GM12878 (cell line): ENCODE results near the gene HMCN2. TPM values are rescaled to one million over a fixed set of nuclear protein-coding genes. Genes with fewer than 3 reads are reported as not detected.

Source experiments
- ATAC-seq: fragments of 200-7000 bp; cut with Tn5 transposase; 3 replicates; pipeline ENCODE4 v1.9.1; 2020; ENCODE audit warnings: mild to moderate bottlenecking, moderate library complexity
- BruUV-seq: library from RNA; stranded (reverse); fragments of 400-500 nt; replicated peaks from 2 replicates; lab custom pipeline; 2021; lab: Mats Ljungman, UMichigan
- CTCF ChIA-PET: fragments of 300-600 bp; sonication (Branson Sonifier 250); formaldehyde crosslinking; extraction: SDS; loops from one replicate; lab custom pipeline; 2021; ENCODE audit warnings: inconsistent platforms; lab: Yijun Ruan, JAX
- POLR2A ChIA-PET: fragments of 350-600 bp; formaldehyde crosslinking; extraction: SDS; loops from one replicate; lab custom pipeline; 2021; ENCODE audit warnings: inconsistent platforms; lab: Charles Lee
- RAD21 ChIA-PET: fragments of 300-600 bp; sonication (Branson Sonifier 250); formaldehyde crosslinking; loops from one replicate; lab custom pipeline; 2023; ENCODE audit warnings: antibody characterized with exemption; ENCODE audit not compliant: unreplicated experiment; lab: Charles Lee
- SMC1A ChIA-PET: fragments of 300-600 bp; sonication (Branson Sonifier 250); formaldehyde crosslinking; loops from one replicate; lab custom pipeline; 2023; ENCODE audit not compliant: unreplicated experiment, uncharacterized antibody; lab: Charles Lee
- DNase-seq: peaks from one replicate; pipeline ENCODE4 v3.0.0-alpha.2; 2011; ENCODE audit warnings: low read depth, low spot score
- FAIRE-seq: peaks from 3 replicates; lab custom pipeline; 2011; peaks lifted over from hg19 to GRCh38; lab: Jason Lieb, UNC
- H2AFZ ChIP-seq: 2 replicates; pipeline ENCODE4 v1.6.0; 2011; ENCODE audit warnings: low read depth, low read length, control low read depth; ENCODE audit not compliant: control insufficient read depth
- H3K27ac ChIP-seq: 2 replicates; pipeline ENCODE4 v1.5.1; 2011; ENCODE audit warnings: control low read depth; ENCODE audit not compliant: control insufficient read depth, insufficient read depth
- H3K27me3 ChIP-seq, 2 experiments: replicated peaks in 1 of 2; 2 replicates each; pipeline versions ENCODE4 v1.6.0 to v1.6.1; 2011; ENCODE audit warnings: low read length in 1 of 2; ENCODE audit not compliant: control insufficient read depth in 2 of 2, insufficient read depth in 2 of 2
- H3K36me3 ChIP-seq, 2 experiments: 2 replicates each; pipeline ENCODE4 v1.5.1; 2011; ENCODE audit warnings: low read length in 1 of 2; ENCODE audit not compliant: control insufficient read depth in 2 of 2, insufficient read depth in 2 of 2
- H3K4me1 ChIP-seq: 2 replicates; pipeline ENCODE4 v1.6.1; 2011; ENCODE audit warnings: mild to moderate bottlenecking, low read length, moderate library complexity, mixed read lengths; ENCODE audit not compliant: control insufficient read depth, insufficient read depth
- H3K4me2 ChIP-seq: 2 replicates; pipeline ENCODE4 v1.6.0; 2011; ENCODE audit warnings: control low read depth; ENCODE audit not compliant: control insufficient read depth, insufficient read depth
- H3K4me3 ChIP-seq: fragments of 200-600 bp; sonication (generic); 2 replicates; pipeline ENCODE4 v1.5.1; 2016
- H3K79me2 ChIP-seq: 2 replicates; pipeline ENCODE4 v1.6.0; 2011; ENCODE audit warnings: low read length; ENCODE audit not compliant: control insufficient read depth, insufficient read depth
- H3K9ac ChIP-seq: 2 replicates; pipeline ENCODE4 v1.8.0; 2011; ENCODE audit warnings: low read length, control low read depth, mixed read lengths; ENCODE audit not compliant: control insufficient read depth, insufficient read depth
- H3K9me3 ChIP-seq: replicated peaks from 3 replicates; pipeline ENCODE4 v1.5.1; 2011; ENCODE audit warnings: mild to moderate bottlenecking, low read length; ENCODE audit not compliant: control insufficient read depth, insufficient read depth
- H4K20me1 ChIP-seq: 2 replicates; pipeline ENCODE4 v1.6.0; 2011; ENCODE audit not compliant: control insufficient read depth, insufficient read depth
- CBX5 ChIP-seq: sonication (generic); IDR thresholded peaks from 2 replicates; pipeline ENCODE4 v1.6.1; 2016; ENCODE audit warnings: low read depth, moderate library complexity, mild to moderate bottlenecking, inconsistent platforms
- EP300 ChIP-seq, 2 experiments: fragments of 150-350 bp in 1 of 2; IDR thresholded peaks; 2 replicates each; pipeline ENCODE4 v1.6.1; 2011 to 2012; ENCODE audit warnings: low read depth in 2 of 2, low read length in 2 of 2, borderline replicate concordance in 1 of 2, improper control_type of control experiment in 1 of 2, inconsistent platforms in 1 of 2; ENCODE audit not compliant: control insufficient read depth in 1 of 2
- JUNB ChIP-seq: IDR thresholded peaks from 2 replicates; pipeline ENCODE4 v1.6.1; 2016; ENCODE audit warnings: antibody characterized with exemption, mild to moderate bottlenecking
- KLF5 ChIP-seq: fragments of 450-650 bp; IDR thresholded peaks from 2 replicates; pipeline ENCODE4 v1.6.1; 2014; ENCODE audit warnings: mild to moderate bottlenecking; ENCODE audit not compliant: partially characterized antibody
- RAD51 ChIP-seq: fragments of 450-650 bp; IDR thresholded peaks from 2 replicates; pipeline ENCODE4 v1.6.1; 2016; ENCODE audit warnings: moderate library complexity, mild to moderate bottlenecking, inconsistent platforms
- SP1 ChIP-seq: IDR thresholded peaks from one replicate; pipeline ENCODE4 v1.6.1; 2011; ENCODE audit warnings: low read depth, low read length
- TBL1XR1 ChIP-seq: IDR thresholded peaks from 2 replicates; pipeline ENCODE4 v1.6.1; 2012; ENCODE audit warnings: low read depth, low read length, improper control_type of control experiment
- USF2 ChIP-seq: IDR thresholded peaks from 2 replicates; pipeline ENCODE4 v1.6.1; 2011; ENCODE audit warnings: low read depth, low read length, improper control_type of control experiment, borderline replicate concordance
- YY1 ChIP-seq: IDR thresholded peaks from 2 replicates; pipeline ENCODE4 v1.6.1; 2011; ENCODE audit warnings: low read depth, mild to moderate bottlenecking, low read length
- WGBS: methylation state at CpG from one replicate; pipeline ENCODE4 v1.1.6; 2016; ENCODE audit warnings: low lambda C conversion rate; ENCODE audit not compliant: insufficient replicate concordance, insufficient coverage; ENCODE audit errors: missing lambda C conversion rate; 5-methylcytosine and 5-hydroxymethylcytosine counted together
- in situ Hi-C: fragments of 300-500 bp; cut with MboI; formaldehyde crosslinking; loops from 9 replicates; pipeline ENCODE4 v1.14.3; 2018; ENCODE audit warnings: mixed read lengths
- intact Hi-C: fragments of 100-400 bp; cut with micrococcal nuclease; formaldehyde crosslinking; loops from one replicate; pipeline ENCODE4 v1.14.2; 2022; ENCODE audit not compliant: unreplicated experiment
- polyA plus RNA-seq, 11 experiments: library from polyadenylated mRNA; depleted of rRNA in 4 of 11; unstranded in 6 of 11; stranded (reverse) in 5 of 11; fragments of >200 nt; fragmentation: Nextera tagmentation in 4 of 11; fragmentation: Illumina TruSeq in 1 of 11; extraction: Ambion mirVana in 4 of 11; extraction: Trizol in 1 of 11; gene quantifications; 1 replicate in 1 of 11; 2 replicates in 10 of 11; pipeline versions ENCODE4 v1.2.1 to v1.2.3, GENCODE V29; 2011 to 2016; ENCODE audit warnings: inconsistent platforms in 2 of 11, missing spikeins in 2 of 11, low read depth in 1 of 11
- total RNA-seq, 4 experiments: library from RNA; depleted of rRNA in 3 of 4; stranded (reverse); fragments of >200 nt in 3 of 4; fragmentation: Illumina TruSeq in 1 of 4; extraction: Trizol in 1 of 4; gene quantifications; 2 replicates each; pipeline versions ENCODE4 v1.2.1 to v1.2.3, GENCODE V29; 2013 to 2021
- TF ChIP-seq, protein P1 (sequence below), 3 experiments: IDR thresholded peaks in 2 of 3; conservative IDR thresholded peaks in 1 of 3; 2 replicates each; pipeline ENCODE4 v1.5.1; 2011; ENCODE audit warnings: low read depth in 3 of 3, low read length in 3 of 3, mild to moderate bottlenecking in 3 of 3, control low read depth in 2 of 3, moderate library complexity in 2 of 3, inconsistent platforms in 1 of 3, mixed read lengths in 1 of 3; ENCODE audit not compliant: control insufficient read depth in 2 of 3, insufficient read depth in 1 of 3; ENCODE audit errors: extremely low read depth in 1 of 3
- TF ChIP-seq, protein P2 (sequence below): fragments of 450-650 bp; formaldehyde crosslinking; IDR thresholded peaks from 2 replicates; pipeline ENCODE4 v1.4.0; 2022; ENCODE audit warnings: mild to moderate bottlenecking, moderate library complexity

HMCN2 gene
- total and polyA plus RNA-seq, 10 of the 15 experiments (the other 5 are each of a cell fraction or from before 2014, with no cell fraction given), result 0.04 TPM; not detected in 9

DNA sequence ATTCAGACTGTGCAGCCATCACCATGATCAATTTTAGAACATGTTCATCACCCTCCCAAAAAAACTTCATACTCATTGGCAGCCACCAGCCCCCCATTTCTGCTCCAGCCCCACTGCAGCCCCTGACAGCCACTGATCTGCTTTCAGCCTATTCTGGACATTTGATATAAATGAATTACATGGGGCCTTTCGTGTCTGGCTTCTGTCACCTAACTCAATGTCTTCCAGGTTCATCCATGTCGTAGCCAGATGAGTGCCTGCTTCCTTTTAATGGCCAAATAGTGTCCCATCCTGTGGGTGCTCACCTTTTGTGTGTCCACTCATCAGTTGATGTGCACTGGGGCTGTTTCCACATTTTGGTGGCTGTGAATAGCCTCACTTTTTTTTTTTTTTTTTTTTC lies 63.5 kb downstream of the HMCN2 start:
- no peak overlapping the region for H3K27ac ChIP-seq
- SMC1A ChIA-PET, result interaction anchor here (0.7 kb wide), 1 partner anchor 475 kb away, joined by 3 read pairs; no protein-coding TSS in a partner anchor
- CTCF ChIA-PET, result no interaction called here
- H3K4me1 ChIP-seq, result no peaks in the 10 kb centered on the region
- H3K4me2 ChIP-seq, result no peak overlapping the region
- no peaks in the 10 kb centered on the region for H3K9me3 ChIP-seq
- ATAC-seq (no peak), FAIRE-seq (no peak), DNase-seq (no peak)
- no peaks in the 10 kb centered on the region for H4K20me1 ChIP-seq
- TF ChIP-seq, protein P1, sequence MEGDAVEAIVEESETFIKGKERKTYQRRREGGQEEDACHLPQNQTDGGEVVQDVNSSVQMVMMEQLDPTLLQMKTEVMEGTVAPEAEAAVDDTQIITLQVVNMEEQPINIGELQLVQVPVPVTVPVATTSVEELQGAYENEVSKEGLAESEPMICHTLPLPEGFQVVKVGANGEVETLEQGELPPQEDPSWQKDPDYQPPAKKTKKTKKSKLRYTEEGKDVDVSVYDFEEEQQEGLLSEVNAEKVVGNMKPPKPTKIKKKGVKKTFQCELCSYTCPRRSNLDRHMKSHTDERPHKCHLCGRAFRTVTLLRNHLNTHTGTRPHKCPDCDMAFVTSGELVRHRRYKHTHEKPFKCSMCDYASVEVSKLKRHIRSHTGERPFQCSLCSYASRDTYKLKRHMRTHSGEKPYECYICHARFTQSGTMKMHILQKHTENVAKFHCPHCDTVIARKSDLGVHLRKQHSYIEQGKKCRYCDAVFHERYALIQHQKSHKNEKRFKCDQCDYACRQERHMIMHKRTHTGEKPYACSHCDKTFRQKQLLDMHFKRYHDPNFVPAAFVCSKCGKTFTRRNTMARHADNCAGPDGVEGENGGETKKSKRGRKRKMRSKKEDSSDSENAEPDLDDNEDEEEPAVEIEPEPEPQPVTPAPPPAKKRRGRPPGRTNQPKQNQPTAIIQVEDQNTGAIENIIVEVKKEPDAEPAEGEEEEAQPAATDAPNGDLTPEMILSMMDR (IDR thresholded peaks at IDR 0.05 in 2 of 3, conservative IDR thresholded peaks at IDR 0.05 in 1 of 3; ENCODE audit: control insufficient read depth in 2 of 3, extremely low read depth in 1 of 3, insufficient read depth in 1 of 3, low read depth in 3 of 3, low read length in 3 of 3), result no peak
- TF ChIP-seq RAD51 (no peak), USF2 (no peak), TBL1XR1 (no peak), SP1 (no peak), EP300 (IDR thresholded peaks at IDR 0.05; ENCODE audit: borderline replicate concordance in 1 of 2, control insufficient read depth in 1 of 2, low read depth in 2 of 2, low read length in 2 of 2) (no peak), KLF5 (no peak), JUNB (no peak), YY1 (no peak), CBX5 (no peak)
- TF ChIP-seq, protein P2, sequence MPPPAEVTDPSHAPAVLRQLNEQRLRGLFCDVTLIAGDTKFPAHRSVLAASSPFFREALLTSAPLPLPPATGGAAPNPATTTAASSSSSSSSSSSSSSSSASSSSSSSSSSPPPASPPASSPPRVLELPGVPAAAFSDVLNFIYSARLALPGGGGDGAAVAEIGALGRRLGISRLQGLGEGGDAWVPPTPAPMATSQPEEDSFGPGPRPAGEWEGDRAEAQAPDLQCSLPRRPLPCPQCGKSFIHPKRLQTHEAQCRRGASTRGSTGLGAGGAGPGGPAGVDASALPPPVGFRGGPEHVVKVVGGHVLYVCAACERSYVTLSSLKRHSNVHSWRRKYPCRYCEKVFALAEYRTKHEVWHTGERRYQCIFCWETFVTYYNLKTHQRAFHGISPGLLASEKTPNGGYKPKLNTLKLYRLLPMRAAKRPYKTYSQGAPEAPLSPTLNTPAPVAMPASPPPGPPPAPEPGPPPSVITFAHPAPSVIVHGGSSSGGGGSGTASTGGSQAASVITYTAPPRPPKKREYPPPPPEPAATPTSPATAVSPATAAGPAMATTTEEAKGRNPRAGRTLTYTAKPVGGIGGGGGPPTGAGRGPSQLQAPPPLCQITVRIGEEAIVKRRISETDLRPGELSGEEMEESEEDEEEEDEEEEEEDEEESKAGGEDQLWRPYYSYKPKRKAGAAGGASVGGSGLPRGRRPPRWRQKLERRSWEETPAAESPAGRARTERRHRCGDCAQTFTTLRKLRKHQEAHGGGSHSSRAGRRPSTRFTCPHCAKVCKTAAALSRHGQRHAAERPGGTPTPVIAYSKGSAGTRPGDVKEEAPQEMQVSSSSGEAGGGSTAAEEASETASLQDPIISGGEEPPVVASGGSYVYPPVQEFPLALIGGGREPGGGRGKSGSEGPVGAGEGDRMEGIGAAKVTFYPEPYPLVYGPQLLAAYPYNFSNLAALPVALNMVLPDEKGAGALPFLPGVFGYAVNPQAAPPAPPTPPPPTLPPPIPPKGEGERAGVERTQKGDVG (CRISPR knock-in tag), result no peak
- no TSS peak for BruUV-seq
- POLR2A ChIA-PET, result no interaction called here
- H3K36me3 ChIP-seq, result no peaks in the 10 kb centered on the region
- H3K9ac ChIP-seq, result no peak overlapping the region
- H3K4me3 ChIP-seq, result no peak overlapping the region
- RAD21 ChIA-PET, result no interaction called here
- WGBS, result 0% methylated on average over 2 of the region's 2 CpGs
- H3K79me2 ChIP-seq, result no peaks in the 10 kb centered on the region
- in situ Hi-C loops, result no loop called here
- no peaks in the 10 kb centered on the region; a peak in 2 of 4 replicates for H3K27me3 ChIP-seq
- H2AFZ ChIP-seq, result no peak overlapping the region
- intact Hi-C loops, result no loop called here
